HAP-1 (cell line): Measurements from ENCODE around the gene IL3RA.
"Not testable (repeated sequence)": the region's sequence is repeated elsewhere in the genome, so short reads cannot be mapped to it uniquely, and the experiment has no call there.

ENCODE experiments used
- DNase-seq, 2 experiments: peaks; one replicate each; pipeline ENCODE4 v3.0.0-alpha.2; 2016 to 2020; ENCODE audit warnings: low spot score in 2 of 2
- H3K27me3 ChIP-seq: fragments of 250-450 bp; sonication (Bioruptor Pico); 2 replicates; pipeline ENCODE4 v1.5.1; 2020; ENCODE audit warnings: low read depth, mild to moderate bottlenecking, moderate library complexity
- H3K36me3 ChIP-seq: fragments of 250-450 bp; sonication (Bioruptor Pico); replicated peaks from 2 replicates; pipeline ENCODE4 v1.5.1; 2020; ENCODE audit warnings: mild to moderate bottlenecking
- H3K4me1 ChIP-seq: fragments of 250-450 bp; sonication (Bioruptor Pico); 2 replicates; pipeline ENCODE4 v1.5.1; 2020; ENCODE audit warnings: mild to moderate bottlenecking
- H3K4me3 ChIP-seq: fragments of 250-450 bp; sonication (Bioruptor Pico); 2 replicates; pipeline ENCODE4 v1.5.1; 2020; ENCODE audit warnings: mild to moderate bottlenecking, moderate library complexity
- H3K9me3 ChIP-seq: fragments of 250-450 bp; sonication (Bioruptor Pico); 2 replicates; pipeline ENCODE4 v1.5.1; 2020; ENCODE audit warnings: mild to moderate bottlenecking, moderate library complexity
- in situ Hi-C: fragments of 300-500 bp; cut with MboI; formaldehyde crosslinking; loops from 3 replicates; pipeline ENCODE4 v1.14.3; 2020; ENCODE audit warnings: low sequenced_read_pairs, inconsistent platforms, mixed read lengths

IL3RA gene

DNA sequence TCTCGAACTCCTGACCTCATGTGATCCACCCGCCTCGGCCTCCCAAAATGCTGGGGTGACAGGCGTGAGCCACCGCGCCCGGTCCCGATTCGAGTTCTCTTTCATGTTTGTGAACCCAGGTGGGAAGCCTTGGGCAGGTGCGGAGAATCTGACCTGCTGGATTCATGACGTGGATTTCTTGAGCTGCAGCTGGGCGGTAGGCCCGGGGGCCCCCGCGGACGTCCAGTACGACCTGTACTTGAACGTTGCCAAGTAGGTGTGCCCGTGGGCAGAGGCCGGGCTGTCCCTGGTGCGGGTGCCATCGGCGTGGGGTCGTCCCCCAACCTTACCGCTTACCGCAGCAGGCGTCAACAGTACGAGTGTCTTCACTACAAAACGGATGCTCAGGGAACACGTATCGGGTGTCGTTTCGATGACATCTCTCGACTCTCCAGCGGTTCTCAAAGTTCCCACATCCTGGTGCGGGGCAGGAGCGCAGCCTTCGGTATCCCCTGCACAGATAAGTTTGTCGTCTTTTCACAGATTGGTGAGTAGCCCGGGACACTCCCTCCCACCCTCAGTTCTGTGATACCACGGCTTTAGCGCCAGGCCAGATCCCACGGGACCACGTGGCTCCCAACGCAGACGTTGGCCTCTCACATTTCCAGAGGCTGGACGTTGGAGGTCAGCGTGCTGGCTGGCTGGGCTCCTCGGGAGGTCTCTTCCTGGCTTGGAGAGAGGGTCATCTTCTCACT is 15.6 kb downstream of the IL3RA start:
- peaks cover 4% of the 10 kb centered on the region; the same call in 1 of the 2 replicates for H3K4me1 ChIP-seq
- H3K4me3 ChIP-seq = no peak overlapping the region
- no peaks in the 10 kb centered on the region for H3K9me3 ChIP-seq
- in situ Hi-C loops = no loop called here
- H3K27me3 ChIP-seq = no peaks in the 10 kb centered on the region
- no peak for DNase-seq
- H3K36me3 ChIP-seq = no peaks in the 10 kb centered on the region

DNA sequence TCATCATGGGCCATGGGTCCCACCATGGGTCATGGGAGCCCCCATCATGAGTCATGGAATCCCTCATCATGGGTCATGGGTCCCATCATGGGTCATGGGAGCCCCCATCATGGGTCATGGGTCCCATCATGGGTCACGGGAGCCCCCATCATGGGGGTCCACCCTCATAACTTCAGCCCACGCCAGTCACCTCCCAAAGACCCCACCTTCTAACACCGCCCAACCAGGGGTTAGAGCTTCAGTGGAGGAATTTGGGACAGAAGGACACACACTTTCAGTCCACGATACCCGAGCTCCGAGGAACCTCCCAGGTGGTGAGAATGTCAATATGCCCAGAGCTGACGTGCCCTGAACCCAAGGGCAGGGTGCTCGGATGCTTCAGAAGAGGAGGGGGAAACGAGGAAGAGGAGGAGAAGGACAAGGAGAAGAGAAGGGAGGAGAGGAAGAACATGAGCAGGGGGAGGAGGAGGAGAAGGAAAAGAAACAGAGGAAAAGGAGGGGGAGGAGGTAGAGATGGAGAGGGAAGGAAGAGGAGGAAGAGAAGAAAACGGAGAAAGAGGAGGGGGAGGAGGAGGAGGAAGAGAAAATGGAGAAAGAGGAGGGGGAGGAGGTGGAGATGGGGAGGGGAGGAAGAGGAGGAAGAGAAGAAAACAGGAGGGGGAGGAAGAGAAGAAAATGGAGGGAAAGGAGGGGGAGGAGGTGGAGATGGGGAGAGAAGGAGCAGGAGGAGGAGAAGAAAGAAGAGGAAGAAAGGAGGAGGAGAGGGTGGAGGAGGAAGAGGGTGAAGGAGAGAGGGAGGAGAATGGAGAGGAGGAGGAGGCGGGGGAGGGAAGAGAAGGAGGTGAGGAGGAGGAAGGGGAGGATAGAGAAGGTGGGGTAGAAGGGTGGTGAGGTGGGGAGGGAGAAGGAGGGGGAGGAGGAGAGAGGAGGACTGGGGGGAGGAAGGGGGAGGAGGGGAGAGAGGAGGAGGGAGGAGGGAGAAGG is 17.7 kb downstream of the IL3RA start:
- DNase-seq = no peak
- Histone ChIP-seq H3K4me3 (no peak overlapping the region), H3K9me3 (no peaks in the 10 kb centered on the region), H3K36me3 (no peaks in the 10 kb centered on the region), H3K27me3 (no peaks in the 10 kb centered on the region), H3K4me1 (peaks cover 4% of the 10 kb centered on the region; the same call in 1 of the 2 replicates)
- in situ Hi-C loops = no loop called here

DNA sequence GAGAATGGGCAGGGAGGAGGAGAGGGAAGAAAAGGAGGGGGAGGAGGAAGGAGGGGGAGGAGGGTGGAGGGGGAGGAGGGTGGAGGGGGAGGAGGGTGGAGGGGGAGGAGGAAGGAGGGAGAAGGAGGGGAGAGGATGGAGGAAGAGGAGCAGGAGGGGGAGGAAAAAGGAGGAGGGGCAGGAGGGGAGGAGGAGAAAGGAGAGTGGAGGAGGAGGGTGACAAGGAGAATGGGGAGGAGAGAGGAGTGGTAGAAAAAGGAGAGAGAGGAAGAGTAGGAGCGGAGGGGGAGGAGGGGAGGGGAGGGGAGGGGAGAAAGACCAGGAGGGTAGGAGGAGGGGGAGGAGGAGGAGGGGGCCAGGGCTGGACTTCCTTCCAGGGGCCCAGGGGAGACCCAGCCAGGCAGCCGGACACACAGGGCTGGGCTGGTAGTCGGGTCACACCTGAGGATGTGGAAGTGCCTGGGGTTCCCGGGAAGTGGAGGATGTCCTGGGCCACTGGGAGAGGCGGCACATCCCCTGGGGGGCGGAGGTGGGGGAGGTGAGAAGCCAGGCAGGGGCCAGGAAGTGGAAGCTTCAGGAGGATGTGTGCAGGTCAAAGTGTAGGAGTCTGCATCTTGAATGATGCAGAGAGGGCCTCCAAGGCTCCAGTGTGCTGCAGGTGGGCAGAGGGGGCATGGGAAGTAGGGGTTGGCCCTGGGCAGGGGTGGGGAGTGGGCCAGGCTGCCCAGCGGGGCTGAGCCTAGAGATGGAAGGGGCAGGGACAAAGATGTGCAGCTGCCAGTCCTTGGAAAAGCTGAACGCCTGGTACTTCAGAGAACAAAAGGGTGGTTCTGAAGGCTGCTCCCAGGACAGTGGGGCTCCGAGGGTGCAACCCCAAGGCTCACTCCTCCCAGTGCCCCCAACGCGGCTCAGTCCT is 18.8 kb downstream of the IL3RA start:
- no peak for DNase-seq
- Histone ChIP-seq H3K36me3 (no peaks in the 10 kb centered on the region), H3K27me3 (no peaks in the 10 kb centered on the region), H3K4me1 (peaks cover 4% of the 10 kb centered on the region; the same call in 1 of the 2 replicates), H3K4me3 (no peak overlapping the region), H3K9me3 (no peaks in the 10 kb centered on the region)
- in situ Hi-C loops = no loop called here

DNA sequence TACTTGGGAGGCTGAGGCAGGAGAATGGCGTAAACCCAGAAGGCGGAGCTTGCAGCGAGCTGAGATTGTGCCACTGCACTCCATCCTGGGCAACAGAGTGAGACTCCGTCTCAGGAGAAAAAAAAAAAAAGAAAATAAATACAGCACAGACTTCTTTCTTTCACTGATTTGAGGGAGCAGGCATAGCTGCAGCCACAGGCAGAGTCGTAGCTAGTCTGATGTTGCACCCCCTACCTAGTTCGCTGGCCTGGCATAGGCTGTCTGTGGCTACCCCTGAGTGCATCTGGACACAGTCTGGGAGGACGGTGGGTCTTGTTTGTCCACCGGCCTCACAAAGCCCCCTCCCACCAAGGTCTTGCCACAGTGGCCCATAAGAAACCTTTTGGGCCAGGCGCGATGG is 21.4 kb downstream of the IL3RA start:
- Histone ChIP-seq H3K27me3 (no peaks in the 10 kb centered on the region), H3K4me1 (peaks cover 4% of the 10 kb centered on the region; the same call in 1 of the 2 replicates), H3K36me3 (no peaks in the 10 kb centered on the region), H3K4me3 (no peak overlapping the region), H3K9me3 (no peaks in the 10 kb centered on the region)
- in situ Hi-C loops = no loop called here
- DNase-seq = no peak

DNA sequence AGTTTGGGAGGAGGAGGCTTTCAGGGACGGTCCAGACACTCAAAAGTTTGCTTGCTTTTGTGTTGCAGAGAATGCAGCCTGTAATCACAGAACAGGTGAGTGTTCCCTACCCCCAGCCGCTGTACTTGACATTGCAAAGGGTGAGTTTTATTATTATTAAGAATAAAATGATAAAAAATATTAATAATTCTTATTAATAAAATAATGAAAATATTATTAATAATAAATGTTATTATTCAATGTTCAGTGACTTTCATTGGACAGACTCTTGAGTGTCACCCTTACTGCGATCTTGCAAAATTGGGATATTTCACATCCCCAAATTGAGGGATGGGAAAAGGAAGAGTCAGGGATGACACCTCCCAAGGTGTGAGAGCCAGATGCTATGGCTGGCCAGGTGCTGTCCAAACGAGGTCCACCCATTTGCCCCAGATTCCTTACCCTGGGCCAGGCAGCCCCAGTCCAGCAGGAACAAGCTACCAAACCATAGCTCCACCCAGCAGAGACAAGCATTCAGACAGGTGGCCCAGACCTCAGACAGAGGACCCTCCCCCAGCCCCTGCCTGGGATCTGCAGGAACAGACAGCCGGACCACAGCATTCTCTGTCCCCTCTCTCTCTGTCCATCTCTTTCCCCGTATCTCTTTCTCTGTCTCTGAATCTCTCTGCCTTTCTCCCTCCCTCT is 22.4 kb downstream of the IL3RA start:
- no peak overlapping the region for H3K4me3 ChIP-seq
- no peaks in the 10 kb centered on the region for H3K36me3 ChIP-seq
- in situ Hi-C loops = no loop called here
- no peaks in the 10 kb centered on the region for H3K9me3 ChIP-seq
- H3K27me3 ChIP-seq = no peaks in the 10 kb centered on the region
- DNase-seq = no peak
- peaks cover 4% of the 10 kb centered on the region; the same call in 1 of the 2 replicates for H3K4me1 ChIP-seq

DNA sequence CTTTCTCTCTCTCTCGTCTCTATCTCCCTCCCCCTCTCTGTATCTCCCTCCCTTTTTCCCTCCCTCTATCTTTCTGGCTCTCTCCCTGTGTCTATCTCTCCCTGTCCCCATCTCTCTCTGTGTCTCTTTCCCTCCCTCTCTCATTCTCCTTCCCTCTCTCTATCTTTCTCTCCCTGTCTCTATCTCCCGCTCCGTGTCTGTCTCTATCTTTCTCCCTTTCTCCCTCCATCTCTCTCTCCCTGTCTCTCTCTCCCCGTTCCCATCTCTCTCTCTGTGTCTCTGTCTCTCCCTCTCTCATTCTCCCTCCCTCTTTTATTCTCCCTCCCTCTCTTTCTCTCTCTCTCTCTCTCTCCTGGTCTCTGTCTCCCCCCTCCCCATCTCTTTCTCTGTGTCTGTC is 22.9 kb downstream of the IL3RA start:
- Histone ChIP-seq H3K36me3 (no peaks in the 10 kb centered on the region), H3K4me3 (no peak overlapping the region), H3K9me3 (no peaks in the 10 kb centered on the region), H3K27me3 (no peaks in the 10 kb centered on the region), H3K4me1 (peaks cover 4% of the 10 kb centered on the region; the same call in 1 of the 2 replicates)
- no peak for DNase-seq
- in situ Hi-C loops = no loop called here

DNA sequence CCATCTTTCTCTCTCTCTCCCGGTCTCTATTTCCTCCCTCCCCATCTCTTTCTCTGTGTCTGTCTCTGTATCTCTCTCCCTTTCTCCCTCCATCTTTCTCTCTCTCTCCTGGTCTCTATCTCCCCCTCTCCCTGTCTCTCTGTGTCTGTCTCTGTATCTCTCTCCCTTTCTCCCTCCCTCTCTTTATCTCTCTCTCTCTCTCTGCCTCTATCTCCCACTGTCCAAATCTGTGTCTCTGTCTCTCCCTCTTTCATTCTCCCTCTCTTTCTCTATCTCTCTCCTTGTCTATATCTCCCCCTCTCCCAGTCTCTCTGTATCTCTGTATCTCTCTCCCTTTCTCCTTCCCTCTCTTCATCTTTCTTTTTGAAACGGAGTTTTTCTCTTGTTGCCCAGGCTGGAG is 23.6 kb downstream of the IL3RA start:
- H3K9me3 ChIP-seq = no peaks in the 10 kb centered on the region
- no peaks in the 10 kb centered on the region for H3K36me3 ChIP-seq
- no peak overlapping the region for H3K4me3 ChIP-seq
- in situ Hi-C loops = no loop called here
- peaks cover 4% of the 10 kb centered on the region; the same call in 1 of the 2 replicates for H3K4me1 ChIP-seq
- no peaks in the 10 kb centered on the region for H3K27me3 ChIP-seq
- DNase-seq = no peak

DNA sequence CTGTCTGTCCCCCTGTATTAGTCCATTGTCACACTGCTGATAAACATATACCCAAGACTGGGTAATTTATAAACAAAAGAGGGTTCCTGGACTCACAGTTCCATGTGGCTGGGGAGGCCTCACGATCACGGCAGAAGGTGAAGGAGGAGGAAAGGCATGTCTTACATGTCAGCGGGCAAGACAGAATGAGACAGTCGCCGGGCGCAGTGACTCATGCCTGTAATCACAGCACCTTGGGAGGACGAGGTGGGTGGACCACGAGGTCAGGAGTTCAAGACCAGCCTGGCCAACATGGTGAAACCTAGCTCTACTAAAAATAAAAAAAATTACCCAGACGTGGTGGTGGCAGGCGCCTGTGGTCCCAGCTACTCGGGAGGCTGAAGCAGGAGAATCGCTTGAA is 24.7 kb downstream of the IL3RA start:
- DNase-seq = no peak
- Histone ChIP-seq H3K4me1 (no peaks in the 10 kb centered on the region), H3K27me3 (no peaks in the 10 kb centered on the region), H3K36me3 (no peaks in the 10 kb centered on the region), H3K9me3 (no peaks in the 10 kb centered on the region), H3K4me3 (no peak overlapping the region)
- in situ Hi-C loops = no loop called here

DNA sequence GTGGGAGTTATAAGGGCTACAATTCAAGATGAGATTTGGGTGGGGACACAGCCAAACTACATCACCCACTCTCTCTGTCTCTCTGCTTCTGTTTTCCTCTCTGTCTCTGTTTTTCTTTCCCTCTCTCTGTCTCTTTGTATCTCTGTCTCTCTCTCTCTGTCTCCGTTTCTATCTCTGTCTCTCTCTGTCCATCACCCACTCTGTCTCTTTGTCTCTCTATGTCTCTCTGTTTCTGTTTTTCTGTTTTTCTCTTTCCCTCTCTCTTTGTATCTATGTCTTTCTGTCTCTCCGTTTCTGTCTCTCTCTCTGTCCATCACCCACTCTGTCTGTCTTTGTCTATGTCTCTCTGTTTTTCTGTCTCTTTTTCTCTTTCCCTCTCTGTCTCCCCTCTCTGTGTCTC is 25.3 kb downstream of the IL3RA start:
- Histone ChIP-seq H3K36me3 (no peaks in the 10 kb centered on the region), H3K9me3 (no peaks in the 10 kb centered on the region), H3K4me1 (no peaks in the 10 kb centered on the region), H3K4me3 (no peak overlapping the region), H3K27me3 (no peaks in the 10 kb centered on the region)
- in situ Hi-C loops = no loop called here
- no peak for DNase-seq

DNA sequence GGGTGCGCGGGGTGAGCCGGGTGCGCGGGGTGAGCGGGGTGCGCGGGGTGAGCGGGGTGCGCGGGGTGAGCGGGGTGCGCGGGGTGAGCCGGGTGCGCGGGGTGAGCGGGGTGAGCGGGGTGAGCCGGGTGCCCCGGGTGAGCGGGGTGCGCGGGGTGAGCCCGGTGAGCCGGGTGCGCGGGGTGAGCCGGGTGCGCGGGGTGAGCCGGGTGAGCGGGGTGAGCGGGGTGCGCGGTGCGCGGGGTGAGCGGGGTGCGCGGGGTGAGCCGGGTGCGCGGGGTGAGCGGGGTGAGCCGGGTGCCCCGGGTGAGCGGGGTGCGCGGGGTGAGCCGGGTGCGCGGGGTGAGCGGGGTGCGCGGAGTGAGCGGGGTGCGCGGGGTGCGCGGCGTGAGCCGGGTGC is 29.8 kb downstream of the IL3RA start:
- H3K9me3 ChIP-seq, H3K27me3 ChIP-seq, H3K4me3 ChIP-seq, H3K36me3 ChIP-seq, in situ Hi-C loops, H3K4me1 ChIP-seq, DNase-seq: not testable (repeated sequence)

DNA sequence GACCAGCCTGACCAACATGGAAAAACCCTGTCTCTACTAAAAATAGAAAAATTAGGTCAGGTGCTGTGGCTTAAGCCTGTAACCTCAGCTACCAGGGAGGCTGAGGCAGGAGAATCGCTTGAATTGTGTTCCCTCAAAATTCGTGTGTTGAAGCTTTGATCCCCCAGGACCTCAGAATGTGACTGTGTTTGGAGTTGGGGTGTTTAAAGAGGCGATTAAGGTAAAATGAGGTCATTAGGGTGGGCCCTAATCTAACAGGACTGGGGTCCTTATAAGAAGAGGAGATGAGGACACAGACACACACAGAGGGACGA is 31.8 kb downstream of the IL3RA start:
- Histone ChIP-seq H3K9me3 (no peaks in the 10 kb centered on the region), H3K4me1 (no peaks in the 10 kb centered on the region), H3K27me3 (no peaks in the 10 kb centered on the region), H3K4me3 (no peak overlapping the region), H3K36me3 (no peaks in the 10 kb centered on the region)
- in situ Hi-C loops = no loop called here
- DNase-seq = no peak

DNA sequence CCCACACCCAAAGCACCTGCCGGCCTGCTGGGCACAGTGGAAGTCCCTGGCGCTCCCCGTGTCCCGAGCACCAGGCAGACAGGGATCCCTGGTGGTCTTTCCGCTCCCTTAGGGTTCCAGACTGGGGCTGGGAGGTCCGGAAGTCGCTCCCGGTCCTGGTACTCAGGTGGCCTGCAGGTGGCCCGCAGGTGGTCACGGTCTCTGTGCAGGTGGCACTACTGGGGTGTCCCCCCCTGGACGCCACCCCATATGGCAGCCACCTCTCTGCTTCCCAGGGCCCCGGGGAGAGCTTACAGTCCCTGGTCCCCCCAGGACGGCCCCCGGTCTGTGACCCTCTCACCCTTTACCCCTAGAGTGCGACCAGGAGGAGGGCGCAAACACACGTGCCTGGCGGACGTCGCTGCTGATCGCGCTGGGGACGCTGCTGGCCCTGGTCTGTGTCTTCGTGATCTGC is 41.7 kb downstream of the IL3RA start:
- in situ Hi-C loops = no loop called here
- H3K4me1 ChIP-seq = no peaks in the 10 kb centered on the region

DNA sequence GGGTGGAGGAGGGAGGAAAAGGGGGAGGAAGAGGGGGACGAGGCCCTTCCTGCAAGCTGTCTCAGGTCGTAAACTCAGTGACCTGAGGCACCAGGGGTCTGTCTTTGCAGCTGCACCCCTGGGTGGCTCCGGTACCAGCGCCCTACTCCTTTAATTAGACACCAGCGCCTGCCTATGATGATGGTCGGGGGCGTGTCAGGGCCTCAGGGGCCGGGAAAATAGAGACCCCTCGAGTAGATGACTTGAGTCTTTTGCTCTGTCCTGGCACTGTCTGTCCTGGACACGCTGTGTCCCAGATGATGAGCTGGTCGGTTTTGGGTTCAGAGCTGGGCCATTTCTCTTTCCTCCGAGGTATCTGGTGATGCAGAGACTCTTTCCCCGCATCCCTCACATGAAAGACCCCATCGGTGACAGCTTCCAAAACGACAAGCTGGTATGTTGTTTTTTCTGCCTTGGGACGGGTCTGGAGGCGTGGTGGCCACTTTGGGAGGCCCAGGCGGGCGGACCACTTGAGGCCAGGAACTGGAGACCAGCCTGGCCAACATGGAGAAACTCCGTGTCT is 44.2 kb downstream of the IL3RA start:
- peak in 1 of 2 experiments; percentile 64 for DNase-seq
- H3K36me3 ChIP-seq = peaks cover 16% of the 10 kb centered on the region
- H3K27me3 ChIP-seq = no peaks in the 10 kb centered on the region
- H3K4me3 ChIP-seq = no peak overlapping the region
- in situ Hi-C loops = no loop called here
- H3K9me3 ChIP-seq = no peaks in the 10 kb centered on the region
- no peaks in the 10 kb centered on the region for H3K4me1 ChIP-seq

More for the DNA sequence above, 41.7 kb downstream of the IL3RA start:
- H3K9me3 ChIP-seq = no peaks in the 10 kb centered on the region
- no peaks in the 10 kb centered on the region for H3K27me3 ChIP-seq
- DNase-seq = no peak
- H3K36me3 ChIP-seq = no peaks in the 10 kb centered on the region
- no peak overlapping the region for H3K4me3 ChIP-seq
